Measurements from ENCODE around the gene CAD. TPM values are rescaled to one million over a fixed set of nuclear protein-coding genes. Genes with fewer than 3 reads are reported as not detected.

The CAD gene
- total and polyA plus RNA-seq, 4 donors: 6.3 to 23.2 (median 13.5) TPM

DNA sequence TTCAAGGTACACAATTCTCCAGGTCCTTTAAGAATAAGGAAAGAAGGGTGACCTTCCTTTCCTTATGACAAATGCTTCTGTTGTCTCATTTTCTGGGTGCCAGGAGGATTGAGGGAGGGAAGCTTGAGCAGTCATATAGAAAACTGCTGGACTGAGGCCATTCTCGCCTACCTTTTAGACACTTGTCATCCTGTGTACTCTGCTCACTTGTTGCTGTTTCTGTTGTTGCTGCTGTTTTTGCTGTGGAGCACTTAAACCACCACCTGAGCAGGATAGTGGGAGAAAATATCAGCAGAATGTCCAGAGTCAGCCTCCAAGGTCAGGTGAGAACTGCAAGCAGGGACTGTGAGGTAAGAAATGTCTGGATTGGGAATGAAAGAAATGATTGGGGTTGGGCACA, 60.8 kb downstream of the CAD start:
- Histone ChIP-seq H3K9ac (ENCODE audit: low read depth in 1 of 2, low read length in 2 of 2) (no peak overlapping the region), H3K4me3 (ENCODE audit: low read depth in 1 of 3, low read length in 3 of 3) (no peak overlapping the region), H3K36me3 (ENCODE audit: control insufficient read depth in 4 of 4, insufficient read depth in 3 of 4, low read depth in 1 of 4, low read length in 3 of 4) (no peaks in the 10 kb centered on the region), H3K27ac (ENCODE audit: low read depth in 1 of 2, low read length in 2 of 2) (no peak overlapping the region), H3K9me3 (ENCODE audit: control insufficient read depth in 4 of 4, low read length in 3 of 4) (no peaks in the 10 kb centered on the region), H3K4me1 (ENCODE audit: control insufficient read depth in 4 of 4, insufficient read depth in 4 of 4, low read length in 3 of 4) (peaks cover 0 to 3% (median 0%) of the 10 kb centered on the region in 4 donors), H3K27me3 (ENCODE audit: control insufficient read depth in 4 of 4, insufficient read depth in 4 of 4, low read length in 3 of 4) (peaks cover 0 to 3% (median 0%) of the 10 kb centered on the region in 4 donors)
- TF ChIP-seq, protein P1, sequence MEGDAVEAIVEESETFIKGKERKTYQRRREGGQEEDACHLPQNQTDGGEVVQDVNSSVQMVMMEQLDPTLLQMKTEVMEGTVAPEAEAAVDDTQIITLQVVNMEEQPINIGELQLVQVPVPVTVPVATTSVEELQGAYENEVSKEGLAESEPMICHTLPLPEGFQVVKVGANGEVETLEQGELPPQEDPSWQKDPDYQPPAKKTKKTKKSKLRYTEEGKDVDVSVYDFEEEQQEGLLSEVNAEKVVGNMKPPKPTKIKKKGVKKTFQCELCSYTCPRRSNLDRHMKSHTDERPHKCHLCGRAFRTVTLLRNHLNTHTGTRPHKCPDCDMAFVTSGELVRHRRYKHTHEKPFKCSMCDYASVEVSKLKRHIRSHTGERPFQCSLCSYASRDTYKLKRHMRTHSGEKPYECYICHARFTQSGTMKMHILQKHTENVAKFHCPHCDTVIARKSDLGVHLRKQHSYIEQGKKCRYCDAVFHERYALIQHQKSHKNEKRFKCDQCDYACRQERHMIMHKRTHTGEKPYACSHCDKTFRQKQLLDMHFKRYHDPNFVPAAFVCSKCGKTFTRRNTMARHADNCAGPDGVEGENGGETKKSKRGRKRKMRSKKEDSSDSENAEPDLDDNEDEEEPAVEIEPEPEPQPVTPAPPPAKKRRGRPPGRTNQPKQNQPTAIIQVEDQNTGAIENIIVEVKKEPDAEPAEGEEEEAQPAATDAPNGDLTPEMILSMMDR (IDR thresholded peaks at IDR 0.05; ENCODE audit: low read depth, low read length, missing input control): no peak
- no peak for TF ChIP-seq REST (IDR thresholded peaks at IDR 0.05)
- no peak for TF ChIP-seq EGR1 (IDR thresholded peaks at IDR 0.05; ENCODE audit: low read depth in 2 of 2)
- TF ChIP-seq FOXA2 (IDR thresholded peaks at IDR 0.05): no peak
- no peak for TF ChIP-seq TAF1 (conservative IDR thresholded peaks at IDR 0.05)
- no peak for TF ChIP-seq HNF4G (IDR thresholded peaks at IDR 0.05)
- TF ChIP-seq HNF4A (conservative IDR thresholded peaks at IDR 0.05): no peak
- no peak for DNase-seq (ENCODE audit: low spot score)
- WGBS: 85% methylated on average over 1 of the region's 1 CpG

DNA sequence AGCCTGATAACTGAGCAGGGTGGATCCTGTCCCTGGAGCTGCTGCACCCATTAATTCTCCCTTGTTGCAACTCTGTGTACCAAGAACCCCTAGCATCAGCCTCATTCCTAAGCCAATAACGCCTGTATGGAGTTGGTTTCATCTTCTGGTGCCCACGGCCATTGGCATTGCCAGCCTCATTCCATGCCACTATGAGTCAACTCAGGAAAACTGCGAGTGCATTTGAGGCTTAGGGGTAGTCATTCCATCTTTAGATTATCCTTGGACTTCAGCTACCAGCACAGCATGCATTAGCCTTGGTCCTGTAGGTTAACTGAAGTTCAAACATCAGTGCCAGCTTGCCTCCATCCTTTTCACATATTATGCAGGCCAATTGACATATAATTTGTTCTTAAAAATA, 63.7 kb downstream of the CAD start:
- Histone ChIP-seq H3K27me3 (ENCODE audit: control insufficient read depth in 4 of 4, insufficient read depth in 4 of 4, low read length in 3 of 4) (peaks cover 0 to 4% (median 0%) of the 10 kb centered on the region in 4 donors), H3K9ac (ENCODE audit: low read depth in 1 of 2, low read length in 2 of 2) (no peak overlapping the region), H3K27ac (ENCODE audit: low read depth in 1 of 2, low read length in 2 of 2) (no peak overlapping the region), H3K9me3 (ENCODE audit: control insufficient read depth in 4 of 4, low read length in 3 of 4) (no peaks in the 10 kb centered on the region), H3K4me1 (ENCODE audit: control insufficient read depth in 4 of 4, insufficient read depth in 4 of 4, low read length in 3 of 4) (peaks cover 0 to 3% (median 0%) of the 10 kb centered on the region in 4 donors), H3K36me3 (ENCODE audit: control insufficient read depth in 4 of 4, insufficient read depth in 3 of 4, low read depth in 1 of 4, low read length in 3 of 4) (no peaks in the 10 kb centered on the region), H3K4me3 (ENCODE audit: low read depth in 1 of 3, low read length in 3 of 3) (no peak overlapping the region)
- 83% methylated on average over 3 of the region's 3 CpGs for WGBS
- DNase-seq (ENCODE audit: low spot score): no peak
- no peak for TF ChIP-seq HNF4A (conservative IDR thresholded peaks at IDR 0.05)
- no peak for TF ChIP-seq RAD21 (IDR thresholded peaks at IDR 0.05)
- TF ChIP-seq HNF4G (IDR thresholded peaks at IDR 0.05): no peak
- TF ChIP-seq, protein P1 (IDR thresholded peaks at IDR 0.05; ENCODE audit: low read depth, low read length, missing input control): no peak
- no peak for TF ChIP-seq EGR1 (IDR thresholded peaks at IDR 0.05; ENCODE audit: low read depth in 2 of 2)
- TF ChIP-seq JUND (IDR thresholded peaks at IDR 0.05): no peak
- TF ChIP-seq NR2F2 (IDR thresholded peaks at IDR 0.05): no peak
- no peak for TF ChIP-seq GABPA (IDR thresholded peaks at IDR 0.05 in 1 of 2, conservative IDR thresholded peaks at IDR 0.05 in 1 of 2)
- no peak for TF ChIP-seq ATF3 (IDR thresholded peaks at IDR 0.05)
- TF ChIP-seq REST (IDR thresholded peaks at IDR 0.05): no peak
- TF ChIP-seq YY1 (IDR thresholded peaks at IDR 0.05): no peak
- TF ChIP-seq FOXA2 (IDR thresholded peaks at IDR 0.05): no peak
- no peak for TF ChIP-seq RXRA (IDR thresholded peaks at IDR 0.05)
- TF ChIP-seq MAX (IDR thresholded peaks at IDR 0.05): no peak
- TF ChIP-seq SP1 (IDR thresholded peaks at IDR 0.05): no peak
- no peak for TF ChIP-seq ZBTB33 (IDR thresholded peaks at IDR 0.05)
- no peak for TF ChIP-seq TAF1 (conservative IDR thresholded peaks at IDR 0.05)
- no peak for TF ChIP-seq FOXA1 (IDR thresholded peaks at IDR 0.05)

Measured in liver (tissue), 9 donors.